Kidney epithelial cell (primary cell): ENCODE data around the gene ANKS1A. TPM values are rescaled to one million over a fixed set of nuclear protein-coding genes. Genes with fewer than 3 reads are reported as not detected.

Experiments used
- DNase-seq: peaks from one replicate; pipeline ENCODE4 v3.0.0-alpha.2; 2010; ENCODE audit warnings: low read depth
- H3K27me3 ChIP-seq: 2 replicates; pipeline ENCODE4 v1.6.0; 2011; ENCODE audit warnings: low read length; ENCODE audit not compliant: control insufficient read depth, insufficient read depth
- H3K36me3 ChIP-seq: 2 replicates; pipeline ENCODE4 v1.5.1; 2011; ENCODE audit warnings: low read length; ENCODE audit not compliant: control insufficient read depth, insufficient read depth
- H3K4me3 ChIP-seq: 2 replicates; pipeline ENCODE4 v1.5.1; 2011; ENCODE audit warnings: low read depth, mild to moderate bottlenecking, control low read depth, low read length
- CTCF ChIP-seq: IDR thresholded peaks from 2 replicates; pipeline ENCODE4 v1.5.1; 2011; ENCODE audit warnings: mild to moderate bottlenecking, moderate library complexity, low read length, control low read depth, inconsistent platforms; ENCODE audit not compliant: insufficient read depth, poor library complexity, severe bottlenecking
- total RNA-seq: library from RNA; depleted of rRNA; stranded (reverse); fragments of >200 nt; gene quantifications from 2 replicates; pipeline ENCODE4 v1.2.3, GENCODE V29; 2015

Gene ANKS1A
- total RNA-seq, 1 donor from 2014 or later, result 20.2 TPM

DNA sequence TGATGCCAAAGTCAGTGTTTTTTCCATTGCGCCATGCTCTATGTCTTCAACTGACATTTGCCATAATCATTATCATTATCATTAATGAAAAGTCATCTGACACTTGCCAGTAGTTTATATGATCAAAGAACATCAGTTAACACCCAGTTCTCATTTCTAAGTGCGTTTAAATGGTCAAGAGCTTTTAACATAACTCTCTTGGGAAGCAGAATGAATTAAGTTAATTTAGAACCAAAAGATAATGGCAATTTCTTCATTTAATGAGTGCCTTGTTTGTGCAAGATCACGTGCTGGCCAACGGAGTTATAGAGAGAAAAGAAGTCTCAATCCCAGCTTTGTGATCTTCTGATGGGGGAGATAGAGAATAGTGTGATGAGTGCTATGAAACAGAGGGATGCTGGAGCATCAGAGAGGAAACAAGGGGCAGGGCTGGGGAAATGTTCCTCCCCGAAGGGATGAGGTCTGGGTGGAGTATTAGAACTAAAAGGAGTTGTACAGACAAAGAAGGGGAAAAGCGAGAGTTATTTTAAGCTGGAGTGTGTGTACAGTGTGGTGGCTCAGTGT, 20.3 kb downstream of the ANKS1A start:
- no peaks in the 10 kb centered on the region for H3K36me3 ChIP-seq
- no peaks in the 10 kb centered on the region for H3K27me3 ChIP-seq
- no peak for DNase-seq
- no peak for TF ChIP-seq CTCF
- H3K4me3 ChIP-seq, result no peak overlapping the region

DNA sequence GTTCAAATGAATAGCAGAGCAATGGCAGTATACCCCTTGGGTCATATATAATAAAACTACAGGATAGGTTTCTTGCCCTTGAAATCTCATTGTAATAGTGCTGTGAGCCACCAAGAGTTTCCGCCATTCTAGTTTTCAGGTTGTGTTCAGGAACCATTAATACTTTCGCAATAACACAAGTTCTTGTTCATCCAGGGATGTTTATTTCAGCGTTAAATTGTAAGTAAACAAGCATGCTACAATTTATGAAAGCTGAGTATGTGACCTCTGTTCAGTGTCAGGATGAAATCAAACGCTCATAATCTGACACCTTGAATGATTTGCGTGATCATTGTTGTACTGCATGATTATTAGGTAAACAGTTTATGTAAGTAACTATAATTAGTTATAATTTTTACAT, 22.8 kb downstream of the ANKS1A start:
- Histone ChIP-seq H3K27me3 (no peaks in the 10 kb centered on the region), H3K4me3 (no peak overlapping the region), H3K36me3 (no peaks in the 10 kb centered on the region)
- no peak for TF ChIP-seq CTCF
- no peak for DNase-seq

DNA sequence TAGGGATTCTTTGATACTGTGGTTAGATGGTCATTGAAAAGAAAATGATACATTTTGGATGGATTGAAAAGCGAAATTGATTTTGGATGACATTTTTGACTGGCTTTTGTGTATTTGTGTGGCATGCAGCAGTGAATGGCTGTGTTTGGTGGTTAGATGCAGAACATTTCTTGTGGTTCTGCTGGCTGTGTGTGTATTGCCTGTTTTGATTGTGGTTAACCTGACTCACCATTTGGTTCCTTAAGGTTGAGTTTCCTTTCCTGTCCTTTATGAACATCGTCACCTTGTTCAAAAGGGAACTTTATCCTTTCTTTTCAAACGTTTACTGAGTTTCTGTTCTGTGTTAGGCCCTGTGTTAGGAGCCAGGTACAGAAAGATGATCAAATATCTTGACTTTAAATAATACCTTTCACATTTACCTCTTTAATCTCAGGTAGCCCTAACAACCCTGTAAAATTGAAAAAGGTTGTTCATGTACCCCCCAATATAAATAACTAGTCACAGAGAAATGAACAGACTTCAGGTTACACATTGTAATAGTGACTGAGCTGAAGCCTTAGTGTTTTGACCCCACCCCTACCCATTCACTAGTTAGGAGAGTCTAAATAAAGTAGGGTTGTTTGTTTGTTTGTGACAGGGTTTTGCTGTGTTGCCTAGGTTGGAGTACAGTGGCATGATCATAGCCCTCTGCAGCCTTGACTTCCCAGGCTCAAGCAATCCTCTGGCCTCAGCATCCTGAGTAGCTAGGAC, 23.8 kb downstream of the ANKS1A start:
- no peaks in the 10 kb centered on the region for H3K36me3 ChIP-seq
- DNase-seq, result peak; percentile 76
- H3K4me3 ChIP-seq, result no peak overlapping the region
- TF ChIP-seq CTCF, result no peak
- no peaks in the 10 kb centered on the region for H3K27me3 ChIP-seq

- TF ChIP-seq CTCF, result no peak
- no peak for DNase-seq
Observed at GRCh38 chr6:34914358-34914757, 25.3 kb downstream of the ANKS1A start.

DNA sequence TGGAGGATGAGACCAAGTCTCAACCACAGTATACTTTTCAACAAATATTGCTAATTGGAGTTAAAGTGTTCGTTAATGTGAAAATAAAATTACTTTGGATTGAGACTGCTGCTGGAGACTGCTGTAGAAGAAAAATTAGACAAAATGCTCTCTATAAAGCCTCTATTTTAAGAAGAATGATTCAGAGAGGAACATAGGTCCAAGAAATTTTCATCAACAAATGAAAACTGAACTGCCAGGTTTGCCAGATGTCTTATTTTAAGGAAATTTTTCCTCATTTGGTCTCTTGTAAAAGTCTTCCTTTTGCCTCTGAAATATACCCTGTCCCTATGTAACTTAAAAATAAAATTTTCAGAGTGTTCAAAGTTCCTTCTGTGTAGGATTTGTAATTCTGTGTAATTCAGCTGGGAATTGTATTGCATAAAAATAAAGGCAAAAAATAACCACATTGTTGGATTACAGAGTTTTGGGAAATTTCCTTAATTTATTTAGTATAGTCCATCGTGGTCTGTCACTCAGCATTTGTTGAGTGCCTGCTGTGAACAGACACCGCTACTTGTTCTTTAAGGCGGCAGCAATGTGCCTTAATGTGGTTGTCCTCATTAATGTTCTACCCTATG, 27.4 kb downstream of the ANKS1A start:
- Histone ChIP-seq H3K27me3 (no peaks in the 10 kb centered on the region), H3K36me3 (no peaks in the 10 kb centered on the region)
- TF ChIP-seq CTCF, result no peak

More at GRCh38 chr6:34914358-34914757, 25.3 kb downstream of the ANKS1A start:
- Histone ChIP-seq H3K27me3 (no peaks in the 10 kb centered on the region), H3K4me3 (no peak overlapping the region), H3K36me3 (no peaks in the 10 kb centered on the region)

More for the DNA sequence above, 27.4 kb downstream of the ANKS1A start:
- H3K4me3 ChIP-seq, result no peak overlapping the region
- DNase-seq, result no peak
